Esophagus squamous epithelium (tissue), 5 donors: ENCODE measurements around the gene GSK3B. TPM values are rescaled to one million over a fixed set of nuclear protein-coding genes. Genes with fewer than 3 reads are reported as not detected.

ENCODE experiments used
- DNase-seq: peaks from one replicate; lab custom pipeline; 2025; lab: John Stamatoyannopoulos, UW
- H3K27ac ChIP-seq, 4 donors: fragments of 200-600 bp; sonication (generic); one replicate each; pipeline ENCODE4 v1.5.1; 2016 to 2019; ENCODE audit warnings: mild to moderate bottlenecking in 1 of 4
- H3K27me3 ChIP-seq, 4 donors: fragments of 200-600 bp; sonication (generic); 1 replicate in 3 of 4; 2 replicates in 1 of 4; pipeline versions ENCODE4 v1.5.1 to v1.6.0; 2017 to 2021; ENCODE audit warnings: antibody characterized with exemption in 1 of 4
- H3K36me3 ChIP-seq, 3 donors: fragments of 200-600 bp; sonication (generic); one replicate each; pipeline ENCODE4 v1.5.1; 2016 to 2019
- H3K4me1 ChIP-seq, 3 donors: fragments of 200-600 bp; sonication (generic); one replicate each; pipeline ENCODE4 v1.5.1; 2017 to 2019
- H3K4me3 ChIP-seq, 4 donors: fragments of 200-600 bp; sonication (generic); 1 replicate in 3 of 4; 2 replicates in 1 of 4; pipeline ENCODE4 v1.5.1; 2016 to 2019; ENCODE audit warnings: mild to moderate bottlenecking in 2 of 4, moderate library complexity in 1 of 4
- H3K9me3 ChIP-seq, 3 donors: fragments of 200-600 bp; sonication (generic); one replicate each; pipeline ENCODE4 v1.5.1; 2016 to 2019
- POLR2A ChIP-seq, 4 donors: fragments of 450-650 bp; IDR thresholded peaks; one replicate each; pipeline ENCODE4 v1.6.1; 2017; ENCODE audit warnings: antibody characterized with exemption in 4 of 4, mild to moderate bottlenecking in 4 of 4, moderate library complexity in 3 of 4
- WGBS, 2 donors: methylation state at CpG; one replicate each; pipeline ENCODE4 v1.1.5; 2018; 5-methylcytosine and 5-hydroxymethylcytosine counted together
- intact Hi-C: fragments of 100-400 bp; cut with DNase I; formaldehyde crosslinking; loops from one replicate; pipeline ENCODE4 v1.15.0; 2022
- total RNA-seq, 4 donors: library from RNA; depleted of rRNA; stranded (reverse); fragments of >200 nt; gene quantifications; one replicate each; pipeline ENCODE4 v1.1.0, GENCODE V29; 2016
- TF ChIP-seq, protein P1 (sequence below), 6 experiments: fragments of 450-650 bp in 4 of 6; fragments of 200-600 bp in 2 of 6; sonication (generic) in 2 of 6; IDR thresholded peaks; one replicate each; pipeline ENCODE4 v1.5.1; 2016 to 2019; ENCODE audit warnings: antibody characterized with exemption in 6 of 6, mild to moderate bottlenecking in 4 of 6, moderate library complexity in 4 of 6
- donor health status: DM: yes; HTN: yes; CAD: no.

GSK3B gene
- total RNA-seq, 4 donors from 2014 or later = 24.1 to 38.9 (median 34.5) TPM

DNA sequence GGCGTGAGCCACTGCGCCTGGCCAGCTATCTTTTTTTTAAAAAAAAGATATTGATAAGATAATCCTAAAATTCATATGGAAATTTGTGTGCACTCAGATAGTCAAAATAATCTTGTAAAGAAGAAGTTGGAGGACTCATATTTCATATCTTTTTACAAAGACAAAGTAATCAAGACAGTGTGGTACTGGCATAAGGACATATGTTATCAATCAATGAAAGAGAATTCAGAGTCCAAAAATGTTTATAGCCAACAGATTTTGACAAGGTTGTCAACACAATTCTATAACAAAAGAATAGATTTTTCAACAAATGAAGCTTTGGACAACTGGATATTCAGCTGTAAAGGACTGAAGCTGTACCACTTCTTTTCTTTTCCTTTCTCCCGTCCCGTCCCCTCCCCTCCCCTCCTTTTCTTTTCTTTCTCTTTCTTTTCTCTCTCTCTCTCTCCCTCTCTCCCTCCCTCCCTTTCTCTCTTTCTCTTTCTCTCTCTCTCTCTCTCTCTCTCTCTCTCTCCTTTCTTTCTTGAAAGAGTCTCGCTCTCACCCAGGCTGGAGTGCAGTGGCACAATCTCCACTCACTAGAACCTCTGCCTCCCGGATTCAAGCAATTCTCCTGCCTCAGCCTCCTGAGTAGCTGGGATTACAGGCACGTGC, 126.8 kb downstream of the GSK3B start:
- no peak overlapping the region for H3K27ac ChIP-seq
- intact Hi-C loops = no loop called here
- DNase-seq = no peak
- no peak overlapping the region for H3K4me3 ChIP-seq
- 94 to 95% methylated on average over 6 to 7 of the region's 7 CpGs for WGBS, 2 donors
- H3K9me3 ChIP-seq = no peaks in the 10 kb centered on the region
- H3K4me1 ChIP-seq = peaks cover 0 to 5% (median 0%) of the 10 kb centered on the region in 3 donors
- H3K27me3 ChIP-seq = no peaks in the 10 kb centered on the region
- TF ChIP-seq POLR2A (IDR thresholded peaks at IDR 0.05) = no peak
- TF ChIP-seq, protein P1, sequence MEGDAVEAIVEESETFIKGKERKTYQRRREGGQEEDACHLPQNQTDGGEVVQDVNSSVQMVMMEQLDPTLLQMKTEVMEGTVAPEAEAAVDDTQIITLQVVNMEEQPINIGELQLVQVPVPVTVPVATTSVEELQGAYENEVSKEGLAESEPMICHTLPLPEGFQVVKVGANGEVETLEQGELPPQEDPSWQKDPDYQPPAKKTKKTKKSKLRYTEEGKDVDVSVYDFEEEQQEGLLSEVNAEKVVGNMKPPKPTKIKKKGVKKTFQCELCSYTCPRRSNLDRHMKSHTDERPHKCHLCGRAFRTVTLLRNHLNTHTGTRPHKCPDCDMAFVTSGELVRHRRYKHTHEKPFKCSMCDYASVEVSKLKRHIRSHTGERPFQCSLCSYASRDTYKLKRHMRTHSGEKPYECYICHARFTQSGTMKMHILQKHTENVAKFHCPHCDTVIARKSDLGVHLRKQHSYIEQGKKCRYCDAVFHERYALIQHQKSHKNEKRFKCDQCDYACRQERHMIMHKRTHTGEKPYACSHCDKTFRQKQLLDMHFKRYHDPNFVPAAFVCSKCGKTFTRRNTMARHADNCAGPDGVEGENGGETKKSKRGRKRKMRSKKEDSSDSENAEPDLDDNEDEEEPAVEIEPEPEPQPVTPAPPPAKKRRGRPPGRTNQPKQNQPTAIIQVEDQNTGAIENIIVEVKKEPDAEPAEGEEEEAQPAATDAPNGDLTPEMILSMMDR (IDR thresholded peaks at IDR 0.05) = no peak
- H3K36me3 ChIP-seq = peaks cover 0 to 5% (median 0%) of the 10 kb centered on the region in 3 donors

DNA sequence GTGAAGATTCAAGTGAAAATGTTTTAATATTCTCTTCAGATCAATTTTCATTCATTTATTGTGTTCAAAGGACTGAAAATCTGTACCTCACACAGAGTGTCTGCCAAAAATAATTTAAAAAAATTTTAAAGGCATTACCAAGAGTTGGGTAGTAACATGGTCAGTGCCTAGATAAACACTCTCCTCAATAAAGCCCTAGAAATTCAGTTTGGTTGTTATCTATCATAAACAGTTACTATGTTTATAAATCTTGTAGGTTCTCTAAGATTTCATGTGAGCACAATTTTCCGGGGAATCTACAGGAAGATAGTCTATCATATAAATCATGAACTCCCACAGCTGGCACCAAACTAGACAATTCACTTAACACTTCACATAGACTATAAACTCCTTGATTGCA, 128.6 kb downstream of the GSK3B start:
- WGBS, 2 donors = 50 to 85% methylated on average over 1 of the region's 1 CpG
- H3K9me3 ChIP-seq = no peaks in the 10 kb centered on the region
- peaks cover 0 to 5% (median 0%) of the 10 kb centered on the region in 3 donors for H3K4me1 ChIP-seq
- no peaks in the 10 kb centered on the region for H3K27me3 ChIP-seq
- H3K27ac ChIP-seq = no peak overlapping the region
- TF ChIP-seq, protein P1 (IDR thresholded peaks at IDR 0.05) = no peak
- TF ChIP-seq POLR2A (IDR thresholded peaks at IDR 0.05) = no peak
- no peak for DNase-seq
- intact Hi-C loops = no loop called here
- no peak overlapping the region for H3K4me3 ChIP-seq
- H3K36me3 ChIP-seq = peaks cover 0 to 13% (median 0%) of the 10 kb centered on the region in 3 donors

DNA sequence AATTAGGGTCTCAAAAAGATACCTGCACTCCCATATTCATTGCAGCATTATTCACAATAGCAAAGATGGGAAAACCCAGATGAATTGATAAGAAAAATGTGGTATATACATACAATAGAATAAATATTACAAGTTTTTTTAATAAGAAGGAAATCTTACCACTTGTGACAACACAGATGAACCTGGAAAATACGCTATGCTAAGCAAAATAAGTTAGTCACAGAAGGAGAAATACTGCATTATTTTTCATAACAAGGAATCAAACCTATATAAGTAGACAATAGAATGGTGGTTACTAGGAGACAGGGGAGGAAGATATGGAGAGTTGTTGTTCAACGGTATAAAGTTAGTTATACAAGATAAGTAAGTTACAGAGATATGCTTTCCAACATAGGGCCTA, 130.0 kb downstream of the GSK3B start:
- no peak for DNase-seq
- intact Hi-C loops = no loop called here
- WGBS, 2 donors = 90 to 94% methylated on average over 2 of the region's 2 CpGs
- Histone ChIP-seq H3K36me3 (peaks cover 0 to 13% (median 0%) of the 10 kb centered on the region in 3 donors), H3K4me1 (no peaks in the 10 kb centered on the region), H3K4me3 (no peak overlapping the region), H3K27ac (no peak overlapping the region), H3K27me3 (no peaks in the 10 kb centered on the region), H3K9me3 (no peaks in the 10 kb centered on the region)
- TF ChIP-seq, protein P1 (IDR thresholded peaks at IDR 0.05) = no peak
- TF ChIP-seq POLR2A (IDR thresholded peaks at IDR 0.05) = no peak

DNA sequence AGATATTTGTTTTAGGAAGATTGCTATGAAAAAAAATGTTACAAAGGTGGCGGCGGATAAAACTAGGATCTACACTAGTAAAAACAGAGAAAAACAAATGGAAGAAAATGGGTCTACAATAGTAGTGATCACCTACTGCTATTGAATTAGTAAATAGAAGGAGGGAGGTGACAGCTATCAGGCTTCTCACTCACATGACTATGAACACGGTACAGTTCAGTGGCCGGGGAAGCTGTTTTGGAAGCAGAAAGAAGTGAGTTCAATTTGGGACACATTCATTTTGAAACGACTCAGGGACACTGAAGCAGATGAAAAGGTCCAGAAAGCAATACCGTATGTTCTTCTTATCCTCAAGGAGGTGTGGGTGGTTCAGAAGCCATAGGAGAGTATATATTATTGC, 138.3 kb downstream of the GSK3B start:
- no peaks in the 10 kb centered on the region for H3K9me3 ChIP-seq
- TF ChIP-seq POLR2A (IDR thresholded peaks at IDR 0.05) = no peak
- TF ChIP-seq, protein P1 (IDR thresholded peaks at IDR 0.05) = no peak
- peaks cover 0 to 4% (median 0%) of the 10 kb centered on the region in 3 donors for H3K4me1 ChIP-seq
- no peak for DNase-seq
- 93 to 95% methylated on average over 6 of the region's 6 CpGs for WGBS, 2 donors
- H3K27ac ChIP-seq = no peak overlapping the region
- H3K4me3 ChIP-seq = no peak overlapping the region
- no peaks in the 10 kb centered on the region for H3K27me3 ChIP-seq
- no peaks in the 10 kb centered on the region for H3K36me3 ChIP-seq
- intact Hi-C loops = no loop called here

DNA sequence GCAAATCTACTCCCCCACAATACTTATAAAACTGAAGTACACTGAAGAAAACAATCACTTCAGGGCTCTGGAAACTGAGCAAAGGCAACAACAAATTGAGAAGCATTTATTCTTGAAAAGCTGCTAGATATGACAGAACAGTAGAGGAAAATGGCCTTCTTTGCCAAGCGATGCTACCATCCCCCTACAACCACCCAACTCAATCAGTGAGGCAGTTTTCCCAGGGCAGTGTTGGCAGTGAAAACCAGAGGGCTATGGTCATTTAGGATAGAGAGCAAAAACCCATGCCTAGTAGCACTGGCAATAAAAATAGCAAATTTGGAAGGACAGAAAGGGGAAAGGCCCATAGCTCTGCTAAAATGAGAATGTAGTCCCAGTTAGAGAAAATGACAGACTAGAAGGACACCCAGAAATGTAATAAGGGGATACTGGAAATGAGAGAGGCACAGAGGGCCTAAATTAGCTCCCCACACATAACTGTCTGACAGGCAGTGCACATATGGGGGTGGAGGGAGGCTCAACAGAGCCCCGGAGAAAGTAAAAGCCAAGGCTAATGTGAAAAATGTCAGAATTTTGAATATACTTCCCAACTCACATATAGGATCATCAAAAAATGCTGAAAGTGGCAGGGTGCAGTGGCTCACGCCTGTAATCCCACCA, 143.5 kb downstream of the GSK3B start:
- WGBS, 2 donors = 91% methylated on average over 3 of the region's 3 CpGs

More for the DNA sequence above, 143.5 kb downstream of the GSK3B start:
- Histone ChIP-seq H3K4me3 (no peak overlapping the region), H3K27me3 (no peaks in the 10 kb centered on the region), H3K36me3 (peaks cover 0 to 9% (median 0%) of the 10 kb centered on the region in 3 donors), H3K9me3 (no peaks in the 10 kb centered on the region), H3K27ac (no peak overlapping the region), H3K4me1 (peaks cover 0 to 4% (median 0%) of the 10 kb centered on the region in 3 donors)
- intact Hi-C loops = no loop called here
- no peak for DNase-seq
- TF ChIP-seq POLR2A (IDR thresholded peaks at IDR 0.05) = no peak
- TF ChIP-seq, protein P1 (IDR thresholded peaks at IDR 0.05) = no peak
